ENCODE measurements around the gene POFUT2. TPM values are rescaled to one million over a fixed set of nuclear protein-coding genes. Genes with fewer than 3 reads are reported as not detected.

Gene POFUT2
- total and polyA plus RNA-seq, 7 donors = 2.5 to 31.3 (median 18.9) TPM

- Histone ChIP-seq H3K27me3 (no peaks in the 10 kb centered on the region), H3K9me3 (no peaks in the 10 kb centered on the region), H3K36me3 (peaks cover 33 to 99% (median 71%) of the 10 kb centered on the region in 4 donors), H3K4me3 (no peak overlapping the region), H3K4me1 (no peaks in the 10 kb centered on the region), H3K27ac (no peak overlapping the region)
- DNase-seq = no peak
- intact Hi-C loops (cut with DNase I) = loop anchor here (10.0 kb wide), 1 partner anchor 545 kb away; no protein-coding TSS in a partner anchor
- 93% methylated on average over 25 of the region's 25 CpGs for WGBS, 2 donors
- TF ChIP-seq CTCF (IDR thresholded peaks at IDR 0.05) = no peak
- TF ChIP-seq EP300 (IDR thresholded peaks at IDR 0.05) = no peak
- no peak for TF ChIP-seq POLR2AphosphoS5 (IDR thresholded peaks at IDR 0.05)
- TF ChIP-seq POLR2A (IDR thresholded peaks at IDR 0.05) = no peak
Measured at GRCh38 chr21:45279446-45280177, 8.1 kb downstream of the POFUT2 start.

- H3K4me3 ChIP-seq = no peak overlapping the region
- peaks cover 0 to 3% (median 1%) of the 10 kb centered on the region in 4 donors for H3K9me3 ChIP-seq
- intact Hi-C loops (cut with DNase I) = no loop called here
- H3K27me3 ChIP-seq = no peaks in the 10 kb centered on the region
- peak; percentile 60 for DNase-seq
- no peak overlapping the region for H3K27ac ChIP-seq
- whole genome bisulfite sequencing, 2 donors = 92 to 94% methylated on average over 27 of the region's 27 CpGs
- TF ChIP-seq POLR2A (IDR thresholded peaks at IDR 0.05) (no peak), POLR2AphosphoS5 (IDR thresholded peaks at IDR 0.05) (no peak)
- H3K36me3 ChIP-seq = peaks cover 27 to 99% (median 67%) of the 10 kb centered on the region in 4 donors
- no peaks in the 10 kb centered on the region for H3K4me1 ChIP-seq
Measured at GRCh38 chr21:45278156-45278911, 9.4 kb downstream of the POFUT2 start.

GRCh38 chr21:45277101-45278045 is 10.3 kb downstream of the POFUT2 start:
- intact Hi-C loops (cut with DNase I) = no loop called here
- 95% methylated on average over 48 of the region's 48 CpGs for WGBS, 2 donors
- Histone ChIP-seq H3K27me3 (no peaks in the 10 kb centered on the region), H3K9me3 (peaks cover 0 to 3% (median 1%) of the 10 kb centered on the region in 4 donors), H3K36me3 (peaks cover 27 to 100% (median 63%) of the 10 kb centered on the region in 4 donors), H3K4me1 (no peaks in the 10 kb centered on the region), H3K4me3 (no peak overlapping the region), H3K27ac (no peak overlapping the region)
- peak; percentile 64 for DNase-seq
- TF ChIP-seq EP300 (IDR thresholded peaks at IDR 0.05) (no peak), POLR2AphosphoS5 (IDR thresholded peaks at IDR 0.05) (no peak), POLR2A (IDR thresholded peaks at IDR 0.05) (no peak), CTCF (IDR thresholded peaks at IDR 0.05) (no peak)

- H3K4me1 ChIP-seq = no peaks in the 10 kb centered on the region
- H3K27ac ChIP-seq = no peak overlapping the region
- no peaks in the 10 kb centered on the region for H3K27me3 ChIP-seq
- H3K36me3 ChIP-seq = peaks cover 27 to 100% (median 56%) of the 10 kb centered on the region in 4 donors
- intact Hi-C loops (cut with DNase I) = no loop called here
- H3K9me3 ChIP-seq = peaks cover 0 to 3% (median 1%) of the 10 kb centered on the region in 4 donors
- no peak overlapping the region for H3K4me3 ChIP-seq
- WGBS, 2 donors = 95 to 97% methylated on average over 19 of the region's 19 CpGs
- TF ChIP-seq EP300 (IDR thresholded peaks at IDR 0.05) (no peak), CTCF (IDR thresholded peaks at IDR 0.05) (no peak), POLR2A (IDR thresholded peaks at IDR 0.05) (no peak), POLR2AphosphoS5 (IDR thresholded peaks at IDR 0.05) (no peak)
- peak; percentile 55 for DNase-seq
Measured at GRCh38 chr21:45276596-45276995, 11.1 kb downstream of the POFUT2 start.

Measured in sigmoid colon (tissue), 7 donors.